Activated B cell treated with CpG ODN at 0.5 μM for 24 hours (primary cell): ENCODE measurements around the gene TPPP. TPM values are rescaled to one million over a fixed set of nuclear protein-coding genes. Genes with fewer than 3 reads are reported as not detected.

Source experiments
- ATAC-seq: fragments of 200-7000 bp; cut with Tn5 transposase; one replicate; pipeline ENCODE4 v1.10.0; 2021; ENCODE audit warnings: low read depth, mild to moderate bottlenecking, moderate library complexity
- CTCF ChIA-PET: fragments of 350-600 bp; sonication (Branson Sonifier 250); formaldehyde crosslinking; loops from one replicate; lab custom pipeline; 2021; ENCODE audit warnings: antibody characterized with exemption; lab: Charles Lee
- POLR2A ChIA-PET: fragments of 350-600 bp; sonication (Branson Sonifier 250); formaldehyde crosslinking; loops from one replicate; lab custom pipeline; 2021; ENCODE audit warnings: antibody characterized with exemption; lab: Charles Lee
- DNase-seq: peaks from one replicate; pipeline ENCODE4 v3.0.0; 2022
- H3K27ac Mint-ChIP-seq: one replicate; pipeline ENCODE4 v1.8.0; 2020; ENCODE audit warnings: mixed read lengths
- H3K27me3 Mint-ChIP-seq: one replicate; pipeline ENCODE4 v1.8.0; 2021; ENCODE audit warnings: mixed read lengths
- H3K36me3 Mint-ChIP-seq: one replicate; pipeline ENCODE4 v1.8.0; 2021; ENCODE audit warnings: low read depth, mixed read lengths
- H3K4me1 Mint-ChIP-seq: one replicate; pipeline ENCODE4 v1.8.0; 2021; ENCODE audit warnings: mixed read lengths
- H3K4me3 Mint-ChIP-seq: one replicate; pipeline ENCODE4 v1.8.0; 2020; ENCODE audit warnings: mild to moderate bottlenecking, mixed read lengths
- H3K9me3 Mint-ChIP-seq: one replicate; pipeline ENCODE4 v1.8.0; 2020; ENCODE audit warnings: mixed read lengths
- CTCF ChIP-seq: fragments of 200-600 bp; IDR thresholded peaks from one replicate; pipeline ENCODE4 v1.8.0; 2022; ENCODE audit warnings: antibody characterized with exemption, mild to moderate bottlenecking
- intact Hi-C: fragments of 100-400 bp; cut with micrococcal nuclease; formaldehyde crosslinking; loops from one replicate; pipeline ENCODE4 v1.15.1; 2024
- total RNA-seq: library from RNA; stranded (reverse); gene quantifications from 2 replicates; pipeline ENCODE4 v1.2.3, GENCODE V29; 2022

Gene TPPP
- total RNA-seq, 1 donor from 2014 or later: 0.04 TPM

DNA sequence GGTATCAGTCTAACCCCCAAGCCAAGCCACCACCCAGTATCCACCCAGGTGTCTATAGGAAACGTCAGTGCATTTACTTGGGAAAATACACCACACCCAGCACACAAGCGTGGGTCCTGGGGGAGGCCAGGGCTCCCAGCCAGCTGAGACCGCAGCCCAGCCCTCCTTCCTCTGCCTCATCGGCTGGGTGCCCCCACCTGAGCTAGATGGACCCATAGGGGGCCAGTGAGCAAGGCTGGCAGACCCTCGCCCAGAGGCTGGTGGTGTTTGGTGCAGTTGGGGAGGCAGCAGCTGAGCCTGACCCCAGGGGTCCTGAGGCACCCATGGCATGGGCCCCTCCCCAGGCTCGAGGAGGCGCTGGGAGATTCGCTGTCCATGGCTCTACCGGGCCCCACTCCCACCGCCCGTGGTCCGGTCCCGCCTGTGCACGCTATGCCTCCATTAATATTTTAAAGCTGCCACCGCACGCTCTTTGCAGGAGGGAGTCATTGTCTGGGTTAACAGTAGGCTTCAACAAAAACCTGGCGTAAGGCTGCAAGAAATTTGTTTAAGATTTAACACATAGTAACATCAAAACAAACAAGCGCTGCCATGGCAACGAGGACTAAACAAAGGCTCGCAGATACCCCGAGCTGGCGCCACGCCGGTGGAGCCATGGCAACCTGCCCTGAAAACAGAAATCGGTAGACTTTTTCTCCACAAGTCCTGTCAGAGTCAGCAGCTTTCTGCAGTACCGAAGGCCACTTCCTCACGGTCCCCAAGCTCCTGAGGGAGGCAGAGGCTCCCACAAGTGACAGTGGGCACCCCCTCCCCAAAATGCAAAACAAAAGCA is 20.6 kb downstream of the TPPP start:
- peaks cover 1% of the 10 kb centered on the region for H3K36me3 Mint-ChIP-seq
- peaks cover 13% of the 10 kb centered on the region for H3K4me1 Mint-ChIP-seq
- no peaks in the 10 kb centered on the region for H3K9me3 Mint-ChIP-seq
- intact Hi-C loops: loop anchor here (5.0 kb wide), 3 partner anchors 225 to 495 kb away; no protein-coding TSS in a partner anchor
- H3K27me3 Mint-ChIP-seq: peaks cover 8% of the 10 kb centered on the region
- peak; percentile 15 for DNase-seq
- CTCF ChIA-PET: interaction anchor here (1.2 to 1.5 kb wide), 3 partner anchors 224 to 231 kb away, joined by 3 to 8 read pairs (median 3); no protein-coding TSS in a partner anchor
- H3K4me3 Mint-ChIP-seq: no peak overlapping the region
- ATAC-seq: no peak
- no peak overlapping the region for H3K27ac Mint-ChIP-seq
- POLR2A ChIA-PET: no interaction called here
- TF ChIP-seq CTCF: no peak

GRCh38 chr5:671459-672328 is 21.5 kb downstream of the TPPP start:
- Mint-ChIP-seq H3K27me3 (peaks cover 8% of the 10 kb centered on the region), H3K9me3 (no peaks in the 10 kb centered on the region), H3K36me3 (peaks cover 10% of the 10 kb centered on the region), H3K4me3 (no peak overlapping the region), H3K27ac (no peak overlapping the region), H3K4me1 (peaks cover 13% of the 10 kb centered on the region)
- TF ChIP-seq CTCF: no peak
- peak; percentile 50 for DNase-seq
- ATAC-seq: peak; percentile 84
- ChIA-PET CTCF (interaction anchor here (1.4 to 3.3 kb wide), 2 partner anchors 231 to 232 kb away, joined by 8 to 20 read pairs; no protein-coding TSS in a partner anchor), POLR2A (no interaction called here)
- intact Hi-C loops: loop anchor here (1.0 to 5.0 kb wide), 4 partner anchors 224 to 496 kb away; no protein-coding TSS in a partner anchor

DNA sequence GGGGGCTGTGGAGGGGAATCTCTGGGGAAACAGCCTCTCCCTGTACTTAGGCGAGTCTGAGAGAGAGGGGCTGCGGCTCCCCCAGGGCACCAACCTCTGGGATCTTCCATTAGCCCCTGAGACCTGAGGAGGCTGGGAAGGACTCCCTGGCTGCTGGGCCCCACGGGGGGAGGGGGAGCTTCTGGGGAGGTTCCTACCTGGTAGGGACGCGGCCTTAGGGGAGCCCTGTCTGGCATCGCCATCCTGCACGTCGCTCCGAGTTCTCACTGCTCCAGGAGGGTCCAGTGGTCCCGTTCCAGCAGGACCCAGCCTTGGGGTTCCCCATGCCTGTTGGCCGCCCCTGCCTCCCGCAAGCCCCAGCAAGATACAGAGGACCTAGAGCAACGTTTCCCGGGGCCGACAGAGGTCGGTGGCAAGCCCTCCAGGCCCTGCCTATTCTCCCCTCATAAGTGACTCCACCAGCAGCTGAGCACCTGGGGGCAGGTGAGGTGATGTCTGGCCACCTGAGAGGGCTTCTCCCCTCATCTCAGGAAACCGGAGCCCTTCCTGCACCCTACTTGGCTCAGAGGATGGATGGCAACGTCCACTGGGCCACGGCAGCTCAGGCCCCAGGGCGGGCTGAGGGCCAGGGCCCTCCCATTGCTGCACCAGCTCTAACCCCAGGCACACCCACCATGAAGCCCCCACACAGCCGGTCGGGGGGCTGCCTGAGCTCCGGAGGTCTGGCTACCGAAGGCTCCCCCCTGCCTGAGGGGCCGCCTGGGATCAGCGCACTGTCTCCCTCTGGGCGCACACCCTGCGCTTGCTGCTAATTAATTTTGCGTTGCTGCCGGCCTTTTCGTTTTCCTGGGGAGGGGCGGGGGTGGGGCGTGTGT is 22.5 kb downstream of the TPPP start:
- DNase-seq: peak; percentile 15
- POLR2A ChIA-PET: interaction anchor here (0.7 kb wide), 1 partner anchor 229 kb away, joined by 3 read pairs; no protein-coding TSS in a partner anchor
- Mint-ChIP-seq H3K27ac (no peak overlapping the region), H3K4me1 (peaks cover 13% of the 10 kb centered on the region), H3K4me3 (no peak overlapping the region), H3K36me3 (peaks cover 10% of the 10 kb centered on the region), H3K27me3 (peaks cover 8% of the 10 kb centered on the region), H3K9me3 (no peaks in the 10 kb centered on the region)
- no peak for TF ChIP-seq CTCF
- no peak for ATAC-seq
- intact Hi-C loops: loop anchor here (1.0 to 5.0 kb wide), 4 partner anchors 223 to 497 kb away; no protein-coding TSS in a partner anchor
- CTCF ChIA-PET: interaction anchor here (3.3 kb wide), 1 partner anchor 232 kb away, joined by 20 read pairs; no protein-coding TSS in a partner anchor

- Mint-ChIP-seq H3K27me3 (peaks cover 8% of the 10 kb centered on the region), H3K9me3 (no peaks in the 10 kb centered on the region), H3K4me3 (no peak overlapping the region), H3K36me3 (peaks cover 10% of the 10 kb centered on the region), H3K4me1 (peaks cover 13% of the 10 kb centered on the region), H3K27ac (no peak overlapping the region)
- ChIA-PET POLR2A (interaction anchor here (0.7 kb wide), 1 partner anchor 228 kb away, joined by 3 read pairs; no protein-coding TSS in a partner anchor), CTCF (interaction anchor here (1.1 to 3.3 kb wide), 3 partner anchors 223 to 235 kb away, joined by 3 to 20 read pairs (median 3); no protein-coding TSS in a partner anchor)
- ATAC-seq: no peak
- intact Hi-C loops: loop anchor here (5.0 to 10.0 kb wide), 4 partner anchors 55 to 497 kb away; partner anchors contain the start of gene CEP72
- no peak for TF ChIP-seq CTCF
- no peak for DNase-seq
Observed at GRCh38 chr5:669842-670395, 23.2 kb downstream of the TPPP start.
